A549 (cell line): ENCODE measurements around the gene LAMA2.

Experiments used
- BHLHE40 ChIP-seq: IDR thresholded peaks from 2 replicates; pipeline ENCODE4 v1.6.1; 2012; ENCODE audit warnings: low read depth, low read length, inconsistent platforms
- NPAS2 ChIP-seq: fragments of 250-450 bp; sonication (Bioruptor Pico); IDR thresholded peaks from 2 replicates; pipeline ENCODE4 v1.8.0; 2022; ENCODE audit warnings: mild to moderate bottlenecking, moderate library complexity, borderline replicate concordance

GRCh38 chr6:128889870-128890269, 6.9 kb downstream of the LAMA2 start:
- TF ChIP-seq NPAS2 (CRISPR knock-in tag): no peak
- TF ChIP-seq BHLHE40: no peak
